ENCODE measurements around the gene MRPL38.

Gene MRPL38

GRCh38 chr17:75932852-75933251 is 28.2 kb upstream of the MRPL38 start:
- ATAC-seq (ENCODE audit: insufficient read depth, low read depth) (no peak), DNase-seq (no peak)
- Histone ChIP-seq H3K4me2 (ENCODE audit: insufficient read depth, low read length) (no peak overlapping the region), H3K9ac (ENCODE audit: low read depth, low read length) (no peak overlapping the region), H3K4me1 (ENCODE audit: insufficient read depth, low read length) (no peaks in the 10 kb centered on the region), H2AFZ (ENCODE audit: low read depth, low read length) (no peak overlapping the region), H3K4me3 (ENCODE audit: low read depth in 1 of 2, low read length in 2 of 2) (no peak overlapping the region), H3K36me3 (ENCODE audit: insufficient read depth, low read length) (no peaks in the 10 kb centered on the region), H4K20me1 (ENCODE audit: insufficient read depth, low read length) (no peaks in the 10 kb centered on the region), H3K27ac (ENCODE audit: low read length) (no peak overlapping the region), H3K79me2 (ENCODE audit: insufficient read depth, low read length) (no peaks in the 10 kb centered on the region), H3K9me3 (ENCODE audit: insufficient read depth, low read length, severe bottlenecking) (no peaks in the 10 kb centered on the region), H3K27me3 (ENCODE audit: insufficient read depth, low read length, poor library complexity) (no peaks in the 10 kb centered on the region)
- TF ChIP-seq CTCF (IDR thresholded peaks at IDR 0.05; ENCODE audit: borderline replicate concordance, extremely low read depth, low read length, poor library complexity, severe bottlenecking), result no peak
- TF ChIP-seq EZH2 (IDR thresholded peaks at IDR 0.05; ENCODE audit: borderline replicate concordance, low read depth, low read length, severe bottlenecking), result no peak

GRCh38 chr17:75931062-75931461 is 26.4 kb upstream of the MRPL38 start:
- Histone ChIP-seq H3K9ac (ENCODE audit: low read depth, low read length) (no peak overlapping the region), H3K9me3 (ENCODE audit: insufficient read depth, low read length, severe bottlenecking) (no peaks in the 10 kb centered on the region), H3K27ac (ENCODE audit: low read length) (no peak overlapping the region), H3K4me2 (ENCODE audit: insufficient read depth, low read length) (no peak overlapping the region), H3K27me3 (ENCODE audit: insufficient read depth, low read length, poor library complexity) (no peaks in the 10 kb centered on the region), H3K79me2 (ENCODE audit: insufficient read depth, low read length) (no peaks in the 10 kb centered on the region), H2AFZ (ENCODE audit: low read depth, low read length) (no peak overlapping the region), H3K4me1 (ENCODE audit: insufficient read depth, low read length) (no peaks in the 10 kb centered on the region), H3K36me3 (ENCODE audit: insufficient read depth, low read length) (0 out of 2 replicates have a peak, but pooled peaks cover 7% of the 10 kb centered on the region), H3K4me3 (ENCODE audit: low read depth in 1 of 2, low read length in 2 of 2) (no peak overlapping the region), H4K20me1 (ENCODE audit: insufficient read depth, low read length) (no peaks in the 10 kb centered on the region)
- DNase-seq (no peak), ATAC-seq (ENCODE audit: insufficient read depth, low read depth) (no peak)
- TF ChIP-seq CTCF (IDR thresholded peaks at IDR 0.05; ENCODE audit: borderline replicate concordance, extremely low read depth, low read length, poor library complexity, severe bottlenecking) (no peak), EZH2 (IDR thresholded peaks at IDR 0.05; ENCODE audit: borderline replicate concordance, low read depth, low read length, severe bottlenecking) (no peak)

GRCh38 chr17:75927286-75927922 is 22.7 kb upstream of the MRPL38 start:
- Histone ChIP-seq H3K79me2 (ENCODE audit: insufficient read depth, low read length) (no peaks in the 10 kb centered on the region), H3K4me3 (ENCODE audit: low read depth in 1 of 2, low read length in 2 of 2) (no peak overlapping the region), H3K27ac (ENCODE audit: low read length) (no peak overlapping the region), H3K36me3 (ENCODE audit: insufficient read depth, low read length) (peaks cover 25% of the 10 kb centered on the region), H3K9ac (ENCODE audit: low read depth, low read length) (no peak overlapping the region), H4K20me1 (ENCODE audit: insufficient read depth, low read length) (no peaks in the 10 kb centered on the region), H3K27me3 (ENCODE audit: insufficient read depth, low read length, poor library complexity) (no peaks in the 10 kb centered on the region), H3K4me1 (ENCODE audit: insufficient read depth, low read length) (no peaks in the 10 kb centered on the region), H3K4me2 (ENCODE audit: insufficient read depth, low read length) (no peak overlapping the region), H2AFZ (ENCODE audit: low read depth, low read length) (no peak overlapping the region), H3K9me3 (ENCODE audit: insufficient read depth, low read length, severe bottlenecking) (no peaks in the 10 kb centered on the region)
- ATAC-seq (ENCODE audit: insufficient read depth, low read depth) (peak; percentile 57; the same call in 2 of the 3 replicates), DNase-seq (no peak)
- TF ChIP-seq CTCF (IDR thresholded peaks at IDR 0.05; ENCODE audit: borderline replicate concordance, extremely low read depth, low read length, poor library complexity, severe bottlenecking) (peak; percentile 64), EZH2 (IDR thresholded peaks at IDR 0.05; ENCODE audit: borderline replicate concordance, low read depth, low read length, severe bottlenecking) (no peak)

All from DND-41 (cell line).